Stimulated activated CD4-positive, alpha-beta T cell treated with anti-CD3 and anti-CD28 coated beads, Interleukin-4, amount 100 ng/mL, for 4 hours (primary cell): ENCODE results near the gene FAM43A.

Source experiments
- DNase-seq, 2 experiments: peaks; one replicate each; pipeline ENCODE4 v3.0.0-alpha.2; 2020

Gene FAM43A

DNA sequence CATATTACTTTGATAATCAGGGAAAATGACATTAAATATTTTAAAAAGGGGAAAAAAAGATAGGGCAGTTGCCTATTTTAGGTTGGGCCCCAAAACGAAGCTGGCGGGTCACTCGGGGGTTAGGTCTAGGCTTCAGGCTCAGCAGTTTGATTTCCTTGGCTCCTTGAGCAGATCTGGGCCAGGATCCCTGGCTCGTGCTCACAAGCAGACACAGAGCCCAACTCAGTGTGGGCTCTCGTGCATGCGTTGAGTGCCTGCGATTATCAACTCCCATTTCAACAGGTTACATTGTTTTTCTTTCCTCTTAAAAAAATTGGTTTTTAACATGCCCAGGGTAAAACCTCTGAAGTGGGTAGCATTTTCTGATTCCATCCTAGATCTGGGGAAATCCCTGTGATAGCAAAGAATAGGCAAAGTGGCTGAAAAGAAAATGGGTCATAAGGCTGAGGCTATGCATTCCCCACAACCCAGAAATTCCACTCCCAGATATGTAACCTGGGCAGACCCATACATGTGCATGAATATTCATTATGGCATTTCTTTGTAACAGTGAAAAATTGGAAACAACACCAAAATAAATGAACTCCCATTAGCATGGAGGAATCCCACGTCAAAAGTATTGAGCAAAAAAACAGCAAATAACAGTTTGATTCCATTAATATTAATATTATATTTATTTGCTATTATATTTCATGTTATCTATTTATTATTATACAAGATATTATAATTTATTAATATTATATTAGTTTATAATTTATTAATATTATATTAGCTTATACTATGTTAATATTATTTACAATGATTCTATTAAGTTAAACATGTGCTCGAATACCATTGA is 27.8 kb downstream of the FAM43A start:
- DNase-seq = no peak

DNA sequence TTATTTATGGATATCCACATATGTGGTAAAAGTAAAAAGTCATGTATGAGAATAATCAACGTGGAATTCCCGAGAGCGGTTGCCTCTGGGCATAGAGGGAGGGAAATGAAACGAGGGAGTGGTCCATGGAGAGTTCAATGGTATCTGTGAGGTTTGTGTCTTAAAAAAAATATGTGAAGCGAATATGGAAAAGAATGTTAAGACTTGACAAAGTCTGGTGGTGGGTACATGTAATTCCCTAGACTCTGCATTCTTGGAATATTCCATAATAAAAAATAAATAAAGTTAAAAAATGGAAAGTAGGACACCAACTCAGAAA is 28.4 kb downstream of the FAM43A start:
- DNase-seq = no peak

DNA sequence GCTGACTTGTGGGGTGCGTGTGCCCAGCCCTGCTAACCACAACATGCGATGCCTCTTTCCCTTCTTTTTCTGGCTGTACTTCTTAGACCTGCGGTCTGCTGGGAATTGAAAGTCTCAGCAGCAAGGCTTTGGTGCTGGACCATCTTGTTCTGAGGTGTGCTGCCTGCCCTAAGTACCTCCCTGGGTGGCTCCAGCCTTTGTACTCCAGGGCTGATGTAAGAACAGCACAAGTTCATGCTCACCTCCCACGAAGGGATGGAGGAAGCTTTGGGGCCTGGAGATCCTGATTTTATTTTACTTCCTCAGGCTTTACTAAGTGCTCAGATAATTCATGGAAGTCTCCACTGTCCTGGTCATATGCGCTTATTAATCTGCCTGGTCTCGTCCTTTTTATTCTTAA is 28.9 kb downstream of the FAM43A start:
- DNase-seq = no peak

DNA sequence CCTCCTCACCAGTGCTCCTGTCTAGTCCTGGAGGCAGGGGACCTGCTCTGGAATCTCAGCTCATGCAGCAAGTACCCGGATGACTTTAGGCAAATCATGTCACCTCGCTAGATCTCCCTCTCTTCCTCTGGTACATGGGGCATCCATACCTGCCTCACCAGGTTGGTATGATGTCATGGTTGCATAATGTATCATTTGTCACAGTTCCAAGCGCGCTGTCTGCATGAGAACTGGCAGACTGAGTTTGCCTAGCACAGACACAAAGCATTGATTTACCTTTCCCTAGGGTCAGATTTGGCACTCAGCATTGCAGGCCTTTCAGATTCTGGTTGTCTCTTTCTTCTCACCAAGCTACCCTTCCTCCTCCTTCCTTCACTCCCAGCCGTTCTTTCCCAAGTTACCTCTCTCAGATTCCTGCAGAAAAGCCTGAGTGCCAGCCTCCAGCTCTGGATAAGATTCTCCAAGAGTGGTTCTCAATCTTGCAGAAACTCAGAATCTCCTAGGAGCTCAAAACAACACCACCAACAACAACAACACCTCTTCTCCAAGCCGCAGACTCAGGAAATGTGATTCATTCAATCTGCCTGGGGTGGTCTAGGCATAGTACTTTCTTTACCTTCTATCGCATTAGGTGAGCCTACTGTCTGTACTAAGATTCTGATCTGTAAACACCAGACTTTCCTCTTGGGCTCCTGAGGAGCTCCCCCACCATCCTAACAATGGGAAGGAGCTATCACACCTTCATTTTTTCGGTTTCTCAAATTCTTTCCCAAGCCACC is 29.5 kb downstream of the FAM43A start:
- DNase-seq = no peak

DNA sequence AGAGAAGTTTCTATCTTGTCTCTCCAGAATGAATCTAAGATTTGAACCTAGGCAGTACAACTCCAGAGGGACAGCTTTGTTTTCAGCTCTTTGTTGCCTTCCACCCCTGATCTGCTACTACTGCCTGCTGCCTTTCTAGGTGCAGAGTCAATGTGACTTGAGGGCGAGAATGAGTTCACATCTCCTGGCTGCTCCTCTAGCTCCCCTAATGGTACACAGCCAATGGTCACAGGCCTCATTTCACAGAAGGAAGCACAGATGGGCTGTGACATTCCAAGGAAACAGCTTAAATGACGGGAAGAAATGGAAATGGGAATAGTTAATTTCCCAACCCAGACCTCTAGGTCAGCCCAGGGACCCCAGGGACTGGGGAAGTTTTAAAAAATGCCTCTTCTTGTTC is 32.4 kb downstream of the FAM43A start:
- DNase-seq = no peak

DNA sequence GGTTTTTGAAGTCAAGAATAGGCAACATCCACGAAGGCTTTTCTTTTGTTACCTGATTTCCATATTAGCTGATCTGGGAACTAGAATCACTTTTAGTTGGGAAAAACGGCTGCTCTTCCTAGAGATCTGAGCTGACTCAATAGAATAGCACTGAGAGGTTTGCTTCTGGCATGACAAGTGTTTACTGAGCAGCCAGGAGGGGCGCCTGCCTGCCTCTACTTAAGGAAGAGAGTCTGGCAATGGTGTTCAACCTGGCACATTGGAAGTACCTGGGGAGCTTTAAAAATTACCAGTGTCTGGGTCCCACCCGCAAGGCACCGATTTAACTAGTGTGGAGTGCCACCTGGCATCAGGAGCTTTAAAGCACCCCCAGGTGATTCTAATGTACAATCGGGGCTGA is 34.4 kb downstream of the FAM43A start:
- no peak for DNase-seq

DNA sequence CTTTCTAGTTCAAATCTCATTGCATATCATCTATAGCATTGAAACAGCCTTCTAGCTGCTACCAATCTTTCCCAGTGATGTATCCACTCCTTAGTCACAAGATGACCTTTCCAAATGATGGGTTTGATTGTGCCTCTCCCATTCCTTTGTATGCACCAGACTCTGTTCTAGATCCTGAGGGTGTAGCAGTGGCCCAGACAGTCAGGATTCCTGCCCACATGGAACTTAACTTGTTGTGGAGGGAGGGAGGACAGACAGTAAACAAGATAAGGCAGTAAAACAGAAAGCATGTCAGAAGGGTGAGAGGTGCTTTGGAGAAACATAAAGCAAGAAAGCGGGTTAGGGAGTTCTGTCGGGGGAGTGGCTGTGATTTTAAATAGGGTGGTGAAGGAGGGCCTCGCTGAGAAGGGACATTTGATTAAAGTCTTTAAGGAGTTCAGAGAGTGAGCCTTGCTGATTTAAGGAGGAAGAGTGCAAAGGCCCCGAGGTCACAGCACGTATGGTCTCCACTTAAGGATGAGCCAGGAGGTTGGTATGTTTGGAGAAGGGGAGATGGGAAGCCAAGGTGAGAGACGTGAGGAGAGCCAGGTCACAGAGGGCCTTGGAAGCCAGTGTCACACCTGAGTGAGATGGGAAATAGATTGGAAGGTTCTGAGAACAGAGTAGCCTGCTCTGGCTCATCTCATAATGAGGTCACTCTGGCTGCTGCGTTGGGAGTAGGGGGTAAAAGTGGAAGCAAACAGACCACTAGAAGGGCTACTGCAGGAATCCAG is 38.3 kb downstream of the FAM43A start:
- no peak for DNase-seq

DNA sequence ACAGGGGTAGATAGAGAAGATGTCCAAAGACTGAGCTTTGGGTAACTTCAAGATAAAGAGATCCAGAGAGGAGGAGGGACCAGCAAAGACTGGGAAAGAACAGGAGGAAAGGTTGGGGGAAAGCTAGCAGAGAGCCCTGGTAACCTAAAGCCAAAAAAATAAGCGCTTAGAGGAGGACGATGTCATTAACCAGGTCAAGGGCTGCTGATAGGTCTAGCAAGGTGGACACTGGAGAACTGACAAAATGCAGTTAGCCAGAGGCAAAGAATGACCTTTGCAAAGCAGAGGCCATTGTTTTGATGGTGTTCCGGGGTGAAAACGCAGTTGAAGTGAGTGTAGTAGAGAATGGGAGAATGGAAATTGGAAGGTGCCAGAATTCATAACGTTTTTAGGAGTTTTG is 39.7 kb downstream of the FAM43A start:
- no peak for DNase-seq

DNA sequence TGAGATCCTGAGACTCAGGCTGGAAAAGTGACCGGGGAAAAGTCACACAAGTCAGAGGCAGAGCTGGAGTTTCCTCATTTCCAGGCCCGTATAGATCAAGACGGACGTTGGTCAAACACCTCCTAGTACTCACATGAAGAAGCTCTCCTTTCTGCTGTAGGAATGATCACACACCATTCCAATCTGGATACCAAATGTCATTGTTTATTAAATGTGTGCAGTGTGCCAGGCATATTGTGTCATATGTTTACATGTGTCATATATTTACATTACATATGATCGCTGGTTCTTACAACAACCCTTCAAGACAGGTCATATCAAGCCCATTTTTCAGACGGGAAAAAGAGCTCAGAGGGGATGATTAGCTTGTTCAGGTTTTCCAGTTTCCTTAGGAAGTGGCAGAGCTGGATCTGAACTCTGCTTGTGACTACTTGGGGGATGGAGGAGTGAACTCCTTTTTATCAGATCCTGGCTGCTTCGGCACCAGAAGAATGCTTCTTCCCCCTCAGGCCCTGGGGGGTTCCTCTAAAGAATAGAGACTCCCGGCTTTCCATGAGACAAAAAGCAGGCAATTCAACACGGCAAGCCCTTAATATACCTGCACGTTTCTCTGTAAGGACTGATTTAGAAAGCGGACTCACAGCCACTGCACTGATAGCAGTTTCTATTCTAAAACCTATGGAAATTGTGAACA is 41.9 kb downstream of the FAM43A start:
- DNase-seq = no peak

DNA sequence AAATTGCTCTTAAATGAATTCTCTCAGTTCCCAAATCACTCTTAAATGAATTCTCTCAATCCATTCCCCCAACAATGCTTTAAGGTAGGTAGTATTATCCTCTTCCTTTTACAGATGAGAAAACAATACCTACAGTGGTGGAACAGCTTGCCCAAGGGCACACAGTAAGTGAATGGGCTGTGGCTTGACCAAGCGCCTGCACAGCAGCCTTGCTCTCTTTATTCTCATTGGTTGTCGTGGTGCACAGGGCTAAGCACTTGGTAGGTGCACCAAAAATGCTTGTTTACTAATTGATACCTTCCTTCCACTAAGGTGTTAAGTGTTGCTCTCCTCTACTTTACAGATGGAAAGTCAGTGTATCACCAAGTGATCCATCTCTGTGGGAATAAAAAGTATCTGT is 43.3 kb downstream of the FAM43A start:
- no peak for DNase-seq

DNA sequence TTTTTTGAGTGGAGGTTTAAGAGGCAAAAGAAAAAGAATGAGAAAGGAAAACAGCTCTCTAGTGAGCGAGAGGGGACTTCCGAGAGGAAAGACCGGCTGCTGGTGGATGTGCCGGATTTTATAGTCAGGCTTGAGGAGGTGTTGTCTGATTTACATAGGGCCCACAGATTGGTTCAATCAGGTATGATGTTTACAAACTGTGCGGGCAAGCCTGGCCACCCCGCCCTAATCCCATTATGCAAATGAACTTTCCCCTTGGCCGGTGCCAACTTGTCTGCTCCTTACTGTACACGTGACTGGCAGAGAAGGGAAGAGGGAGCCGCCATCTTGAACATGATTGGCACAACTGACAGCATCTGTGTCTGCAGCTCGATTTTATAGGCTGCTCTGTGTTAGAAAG is 44.7 kb downstream of the FAM43A start:
- no peak for DNase-seq

DNA sequence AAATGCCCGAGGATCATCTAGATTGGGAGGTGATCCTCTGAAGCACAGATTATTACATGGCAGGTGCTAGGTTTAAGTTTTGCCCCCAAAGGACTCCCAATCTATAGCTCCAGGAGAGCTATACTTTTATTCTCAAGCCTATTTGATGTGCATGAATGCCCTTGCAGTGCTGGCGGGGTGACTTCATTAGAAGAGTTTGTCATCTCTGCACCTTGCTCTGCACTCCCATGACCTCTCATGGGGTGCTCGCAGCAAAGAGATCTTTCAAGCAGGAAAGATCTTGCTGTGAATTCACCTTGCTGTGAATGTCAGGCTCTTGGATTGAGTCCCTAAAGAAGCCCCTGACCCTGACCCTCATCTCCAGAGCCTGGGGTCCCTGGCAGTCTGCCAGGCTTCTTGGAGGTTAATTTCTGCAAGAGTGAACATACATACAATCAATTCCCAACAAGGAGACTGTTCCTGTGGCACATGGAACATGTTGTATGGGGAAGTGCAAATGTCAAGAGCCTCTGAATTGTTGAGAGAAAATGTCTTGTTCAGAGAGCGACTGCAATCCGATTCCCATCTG is 45.9 kb downstream of the FAM43A start:
- no peak for DNase-seq

DNA sequence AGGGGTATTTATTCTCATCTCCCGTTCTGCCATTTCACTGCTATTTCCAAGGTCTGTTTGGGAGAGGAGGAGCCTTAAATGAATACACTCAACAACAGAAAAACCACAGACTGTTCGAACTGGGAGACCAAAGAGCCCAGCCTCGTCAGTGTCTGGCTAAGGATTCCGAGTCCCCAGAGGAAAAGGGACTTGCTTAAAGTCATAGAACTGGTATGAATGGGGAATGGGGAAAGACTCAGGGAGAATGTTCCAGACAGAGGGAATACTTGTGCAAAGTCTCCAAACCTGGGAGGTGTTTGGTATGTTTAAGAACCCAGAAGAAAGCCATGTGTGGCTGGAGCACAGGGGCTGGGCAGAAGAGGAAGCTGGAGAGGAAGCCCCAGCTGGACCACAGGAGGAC is 46.9 kb downstream of the FAM43A start:
- DNase-seq = no peak

DNA sequence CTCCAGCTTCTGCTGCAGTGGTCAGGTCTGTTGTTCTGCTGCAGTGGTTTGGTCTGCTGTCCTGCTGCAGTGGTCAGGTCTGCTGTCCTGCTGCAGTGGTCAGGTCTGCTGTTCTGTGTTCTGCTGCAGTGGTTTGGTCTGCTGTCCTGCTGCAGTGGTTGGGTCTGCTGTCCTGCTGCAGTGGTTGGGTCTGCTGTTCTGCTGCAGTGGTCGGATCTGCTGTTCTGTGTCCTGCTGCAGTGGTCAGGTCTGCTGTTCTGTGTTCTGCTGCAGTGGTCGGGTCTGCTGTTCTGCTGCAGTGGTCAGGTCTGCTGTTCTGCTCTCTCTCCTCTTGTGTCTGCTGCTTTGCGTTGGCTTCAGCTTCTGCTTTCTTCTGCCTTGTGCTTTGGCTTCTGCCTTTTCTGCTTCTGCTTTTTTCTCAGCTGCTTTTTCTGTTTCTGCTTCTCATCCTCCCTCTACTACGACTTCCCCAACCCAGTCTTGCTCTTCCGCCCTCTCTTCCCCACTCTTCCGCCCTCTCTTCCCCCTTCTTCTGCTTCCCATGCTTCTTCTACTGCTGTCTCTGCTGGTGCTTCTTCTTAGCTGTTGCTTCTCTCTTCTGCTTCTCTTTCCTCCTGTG is 50.7 kb downstream of the FAM43A start:
- no peak for DNase-seq

DNA sequence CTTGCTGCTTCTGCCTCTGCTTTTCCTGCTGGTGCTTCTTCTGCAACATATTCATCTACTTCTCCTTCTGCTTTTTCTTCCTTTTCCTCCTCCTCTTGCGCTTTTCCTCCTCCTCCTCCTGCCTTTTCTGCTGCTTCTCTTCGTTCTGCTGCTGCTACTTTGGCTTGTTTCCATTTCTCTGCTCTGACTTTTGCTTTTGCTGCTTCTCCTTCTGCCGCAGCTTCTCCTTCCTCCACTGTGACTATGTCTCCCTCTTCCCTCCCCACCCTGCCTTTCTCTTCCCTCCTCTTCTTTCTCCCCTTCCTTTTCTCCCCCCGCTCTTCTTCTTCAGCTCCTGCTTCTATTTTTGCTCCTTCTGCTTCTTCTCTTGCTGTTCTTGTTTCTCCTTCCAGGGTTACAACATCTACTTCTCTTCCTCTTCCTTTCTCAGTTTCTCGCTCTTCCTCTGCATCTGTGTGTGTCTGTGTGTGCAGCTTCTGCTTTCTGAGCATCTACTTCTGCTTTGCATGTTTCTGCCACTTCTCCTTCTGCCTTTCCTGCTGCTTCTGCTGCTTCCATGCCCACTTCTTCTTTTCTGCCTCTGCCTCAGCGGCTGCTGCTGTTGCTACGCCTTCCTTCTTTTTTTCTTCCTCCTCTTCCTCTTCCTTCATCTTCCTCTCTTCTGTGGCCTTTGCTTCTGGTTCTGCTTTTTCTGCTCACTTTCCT is 51.4 kb downstream of the FAM43A start:
- no peak for DNase-seq
